Keratinocyte (primary cell): ENCODE results near the gene CSNK2A1.
A peak's percentile ranks its signal among the peaks of the same experiment; 100 is the strongest.

ENCODE experiments used
- CTCF ChIP-seq, 3 experiments: IDR thresholded peaks in 1 of 3; conservative IDR thresholded peaks in 1 of 3; optimal IDR thresholded peaks in 1 of 3; 2 replicates in 2 of 3; 3 replicates in 1 of 3; pipeline versions ENCODE3 to v1.5.1; 2011; ENCODE audit warnings: low read length in 3 of 3, mild to moderate bottlenecking in 3 of 3, moderate library complexity in 2 of 3, control low read depth in 1 of 3, inconsistent platforms in 1 of 3; ENCODE audit not compliant: insufficient read depth in 2 of 3; ENCODE audit errors: extremely low read depth in 1 of 3
- EZH2 ChIP-seq: IDR thresholded peaks from one replicate; pipeline ENCODE4 v1.6.1; 2012; ENCODE audit warnings: inconsistent platforms, mild to moderate bottlenecking, low read length, moderate library complexity

GRCh38 chr20:462199-462991 is 81.2 kb downstream of the CSNK2A1 start, which contains the start of gene TBC1D20:
- peak in 2 of 3 experiments; percentile 17 to 64 for TF ChIP-seq CTCF (optimal IDR thresholded peaks at IDR 0.05 in 1 of 3, IDR thresholded peaks at IDR 0.05 in 1 of 3, conservative IDR thresholded peaks at IDR 0.05 in 1 of 3; ENCODE audit: extremely low read depth in 1 of 3, insufficient read depth in 2 of 3, low read length in 3 of 3)
- TF ChIP-seq EZH2, result no peak
